SU-DHL-6 (cell line): ENCODE data around the gene DOHH.

Source experiments
- H2AFZ ChIP-seq: fragments of 200-600 bp; sonication (generic); 2 replicates; pipeline ENCODE4 v1.6.1; 2014; ENCODE audit warnings: low read depth, mild to moderate bottlenecking, moderate library complexity, mixed read lengths, antibody characterized with exemption, low read length; ENCODE audit not compliant: severe bottlenecking
- H3F3A ChIP-seq: fragments of 200-600 bp; shearing (Covaris generic); 2 replicates; pipeline ENCODE4 v1.6.0; 2016; ENCODE audit warnings: antibody characterized with exemption, mild to moderate bottlenecking; ENCODE audit not compliant: insufficient read depth
- H3K27ac ChIP-seq: fragments of 200-600 bp; sonication (generic); 2 replicates; pipeline ENCODE4 v1.5.1; 2016; ENCODE audit warnings: low read depth, mild to moderate bottlenecking, low read length, moderate library complexity, mixed read lengths
- H3K27me3 ChIP-seq: fragments of 200-600 bp; sonication (generic), shearing (Covaris generic); 2 replicates; pipeline ENCODE4 v1.6.0; 2014; ENCODE audit warnings: mild to moderate bottlenecking, low read length
- H3K36me3 ChIP-seq: fragments of 200-600 bp; sonication (generic); 2 replicates; pipeline ENCODE4 v1.6.1; 2014; ENCODE audit warnings: mild to moderate bottlenecking, low read length, mixed read lengths
- H3K4me2 ChIP-seq: fragments of 300-600, 200-600 bp; shearing (Covaris generic), sonication (generic); 2 replicates; pipeline ENCODE4 v1.6.0; 2014; ENCODE audit warnings: low read length, low read depth, mild to moderate bottlenecking; ENCODE audit not compliant: poor library complexity, severe bottlenecking
- H3K4me3 ChIP-seq: fragments of 200-600 bp; sonication (generic); 2 replicates; pipeline ENCODE4 v1.5.1; 2014; ENCODE audit warnings: antibody characterized with exemption, low read length, mild to moderate bottlenecking, mixed read lengths; ENCODE audit not compliant: insufficient read depth, poor library complexity, severe bottlenecking
- H3K79me2 ChIP-seq: fragments of 200-600 bp; sonication (generic); 2 replicates; pipeline ENCODE4 v1.6.1; 2014; ENCODE audit warnings: mild to moderate bottlenecking, low read length, moderate library complexity; ENCODE audit not compliant: insufficient read depth
- H3K9ac ChIP-seq: fragments of 200-600 bp; sonication (generic); 2 replicates; pipeline ENCODE4 v1.7.0; 2014; ENCODE audit warnings: mild to moderate bottlenecking, low read length
- H3K9me2 ChIP-seq: fragments of 200-600 bp; sonication (generic); replicated peaks from 2 replicates; pipeline ENCODE4 v1.6.1; 2014; ENCODE audit warnings: low read length; ENCODE audit not compliant: insufficient read depth
- H3K9me3 ChIP-seq: fragments of 200-600 bp; sonication (generic); 2 replicates; pipeline ENCODE4 v1.6.1; 2014; ENCODE audit warnings: low read length, mixed read lengths; ENCODE audit not compliant: insufficient read depth
- H4K20me1 ChIP-seq: fragments of 200-600 bp; sonication (generic); 2 replicates; pipeline ENCODE4 v1.6.1; 2014; ENCODE audit warnings: low read depth, mild to moderate bottlenecking, antibody characterized with exemption, low read length, moderate library complexity, mixed read lengths
- EZH2phosphoT487 ChIP-seq: fragments of 200-600 bp; sonication (generic), shearing (Covaris generic); conservative IDR thresholded peaks from 2 replicates; pipeline ENCODE4 v1.6.1; 2018; ENCODE audit warnings: mild to moderate bottlenecking, antibody characterized with exemption, low read length, moderate library complexity, mixed read lengths
- TF ChIP-seq, protein P1 (sequence below): fragments of 200-600 bp; sonication (generic); IDR thresholded peaks from one replicate; pipeline ENCODE4 v1.5.1; 2017; ENCODE audit warnings: antibody characterized with exemption, mild to moderate bottlenecking, low read length, moderate library complexity; ENCODE audit not compliant: insufficient read depth, poor library complexity, severe bottlenecking

The DOHH gene

DNA sequence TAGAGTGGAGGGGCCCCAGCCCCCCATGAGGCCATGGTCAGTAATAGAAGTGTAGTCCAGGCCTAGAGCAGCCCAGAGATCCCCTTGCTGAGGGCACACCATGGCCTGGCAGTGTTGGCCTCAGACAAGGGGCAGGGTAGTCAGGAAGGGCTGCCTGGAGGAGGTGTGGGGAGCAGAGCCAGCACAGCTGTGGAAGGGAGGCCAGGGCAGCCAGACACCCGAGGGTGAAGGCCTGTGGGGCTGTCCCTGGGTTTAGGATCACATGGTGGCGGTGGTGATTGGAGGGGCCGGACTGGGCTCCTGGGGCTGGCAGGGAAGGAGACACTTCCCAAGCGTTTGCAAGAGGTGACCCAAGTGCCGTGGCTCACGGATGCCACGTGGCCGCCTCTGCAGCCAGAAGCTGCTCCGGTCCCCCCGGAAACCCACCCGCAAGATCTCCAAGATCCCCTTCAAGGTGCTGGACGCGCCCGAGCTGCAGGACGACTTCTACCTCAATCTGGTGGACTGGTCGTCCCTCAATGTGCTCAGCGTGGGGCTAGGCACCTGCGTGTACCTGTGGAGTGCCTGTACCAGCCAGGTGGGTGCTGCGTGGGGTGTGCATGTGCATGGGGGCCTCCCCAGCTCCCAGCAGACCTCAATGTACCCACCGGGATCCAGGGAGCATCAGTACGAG lies 26.9 kb upstream of the DOHH start:
- TF ChIP-seq, protein P1, sequence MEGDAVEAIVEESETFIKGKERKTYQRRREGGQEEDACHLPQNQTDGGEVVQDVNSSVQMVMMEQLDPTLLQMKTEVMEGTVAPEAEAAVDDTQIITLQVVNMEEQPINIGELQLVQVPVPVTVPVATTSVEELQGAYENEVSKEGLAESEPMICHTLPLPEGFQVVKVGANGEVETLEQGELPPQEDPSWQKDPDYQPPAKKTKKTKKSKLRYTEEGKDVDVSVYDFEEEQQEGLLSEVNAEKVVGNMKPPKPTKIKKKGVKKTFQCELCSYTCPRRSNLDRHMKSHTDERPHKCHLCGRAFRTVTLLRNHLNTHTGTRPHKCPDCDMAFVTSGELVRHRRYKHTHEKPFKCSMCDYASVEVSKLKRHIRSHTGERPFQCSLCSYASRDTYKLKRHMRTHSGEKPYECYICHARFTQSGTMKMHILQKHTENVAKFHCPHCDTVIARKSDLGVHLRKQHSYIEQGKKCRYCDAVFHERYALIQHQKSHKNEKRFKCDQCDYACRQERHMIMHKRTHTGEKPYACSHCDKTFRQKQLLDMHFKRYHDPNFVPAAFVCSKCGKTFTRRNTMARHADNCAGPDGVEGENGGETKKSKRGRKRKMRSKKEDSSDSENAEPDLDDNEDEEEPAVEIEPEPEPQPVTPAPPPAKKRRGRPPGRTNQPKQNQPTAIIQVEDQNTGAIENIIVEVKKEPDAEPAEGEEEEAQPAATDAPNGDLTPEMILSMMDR: no peak
- no peak for TF ChIP-seq EZH2phosphoT487
- H3K36me3 ChIP-seq: no peaks in the 10 kb centered on the region
- no peak overlapping the region for H3K4me3 ChIP-seq
- no peak overlapping the region for H3K9ac ChIP-seq
- H3K79me2 ChIP-seq: 0 out of 2 replicates have a peak, but pooled peaks cover 2% of the 10 kb centered on the region
- no peaks in the 10 kb centered on the region for H3K27me3 ChIP-seq
- H3K9me2 ChIP-seq: no peaks in the 10 kb centered on the region
- no peaks in the 10 kb centered on the region for H3F3A ChIP-seq
- no peak overlapping the region for H3K4me2 ChIP-seq
- no peaks in the 10 kb centered on the region for H3K9me3 ChIP-seq
- no peak overlapping the region for H2AFZ ChIP-seq
- H3K27ac ChIP-seq: no peak overlapping the region
- H4K20me1 ChIP-seq: no peaks in the 10 kb centered on the region

DNA sequence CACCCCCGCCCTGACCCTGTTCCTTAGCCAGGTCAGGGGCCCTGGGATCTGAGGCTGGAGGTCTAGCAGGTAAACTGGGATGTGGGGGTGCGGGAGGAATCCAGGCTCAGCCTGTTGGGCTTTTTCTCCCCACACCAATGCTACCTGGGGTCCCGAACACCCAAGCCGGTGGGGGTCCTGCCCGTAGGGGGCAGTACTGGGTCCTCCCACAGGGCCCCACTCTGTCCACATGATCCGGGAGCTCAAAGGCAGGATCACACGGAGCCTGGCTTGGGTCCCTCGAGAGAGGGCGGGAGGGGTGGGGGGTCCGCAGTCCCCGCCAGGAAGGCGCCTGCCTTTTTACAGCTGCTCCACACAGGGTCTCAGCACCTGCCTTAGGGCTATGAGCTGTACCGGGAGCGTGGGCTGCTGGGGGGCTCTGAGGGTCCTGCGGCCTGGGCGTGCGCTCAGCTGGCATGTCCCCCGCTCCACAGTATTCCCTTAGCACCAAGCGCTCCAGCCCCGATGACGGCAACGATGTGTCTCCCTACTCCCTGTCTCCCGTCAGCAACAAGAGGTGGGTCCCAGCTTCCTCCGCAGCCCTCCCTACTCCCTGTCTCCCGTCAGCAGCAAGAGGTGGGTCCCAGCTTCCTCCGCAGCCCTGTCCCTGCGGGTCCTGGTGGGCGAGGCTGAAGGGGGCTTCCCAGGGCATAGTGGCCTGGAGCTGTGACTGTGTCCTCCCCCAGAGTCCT lies 26.2 kb upstream of the DOHH start:
- Histone ChIP-seq H3K9ac (no peak overlapping the region), H3K4me2 (no peak overlapping the region), H3K27me3 (no peaks in the 10 kb centered on the region), H3K4me3 (no peak overlapping the region), H3K9me2 (no peaks in the 10 kb centered on the region), H3K36me3 (no peaks in the 10 kb centered on the region), H3K79me2 (0 out of 2 replicates have a peak, but pooled peaks cover 6% of the 10 kb centered on the region), H2AFZ (no peak overlapping the region), H3F3A (no peaks in the 10 kb centered on the region), H4K20me1 (no peaks in the 10 kb centered on the region), H3K9me3 (no peaks in the 10 kb centered on the region), H3K27ac (no peak overlapping the region)
- TF ChIP-seq, protein P1: peak; percentile 29
- no peak for TF ChIP-seq EZH2phosphoT487

- H4K20me1 ChIP-seq: no peaks in the 10 kb centered on the region
- no peak overlapping the region for H3K4me3 ChIP-seq
- H3K9me3 ChIP-seq: no peaks in the 10 kb centered on the region
- no peak overlapping the region for H3K27ac ChIP-seq
- no peaks in the 10 kb centered on the region for H3F3A ChIP-seq
- H3K4me2 ChIP-seq: no peak overlapping the region
- H3K27me3 ChIP-seq: no peaks in the 10 kb centered on the region
- peaks cover 19% of the 10 kb centered on the region; the same call in 1 of the 2 replicates for H3K79me2 ChIP-seq
- no peaks in the 10 kb centered on the region for H3K36me3 ChIP-seq
- H3K9ac ChIP-seq: no peak overlapping the region
- H2AFZ ChIP-seq: no peak overlapping the region
- TF ChIP-seq, protein P1: no peak
- no peak for TF ChIP-seq EZH2phosphoT487
- no peaks in the 10 kb centered on the region for H3K9me2 ChIP-seq
Measured at GRCh38 chr19:3524904-3525451, 24.5 kb upstream of the DOHH start.
